GM21381 (cell line): ENCODE results near the gene USP49.
"Not testable (repeated sequence)": the region's sequence is repeated elsewhere in the genome, so short reads cannot be mapped to it uniquely, and the experiment has no call there.

Experiments
- ATAC-seq: cut with Tn5 transposase; IDR thresholded peaks from one replicate; pipeline ENCODE4 v1.9.1; 2021; ENCODE audit warnings: mild to moderate bottlenecking, moderate library complexity; ENCODE audit not compliant: unreplicated experiment

USP49 gene

DNA sequence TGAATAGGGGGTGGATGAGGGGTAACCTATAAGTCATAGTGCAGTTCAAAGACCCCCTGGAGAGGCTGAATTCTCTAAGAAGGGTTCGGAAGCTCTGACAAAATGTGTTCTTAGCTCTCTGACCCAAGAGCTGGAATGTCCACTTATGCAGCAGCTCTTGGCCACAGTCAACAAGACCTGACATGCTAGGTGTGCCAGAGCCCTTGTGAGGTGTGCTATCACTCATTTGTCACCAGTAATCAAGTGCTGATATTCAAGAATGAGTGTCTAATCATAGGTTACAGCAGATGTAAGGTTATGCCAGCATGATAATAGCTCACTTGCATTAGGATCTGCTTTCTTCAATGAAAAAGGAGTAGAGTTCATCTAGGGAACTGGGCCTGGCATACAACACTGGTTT lies 79.6 kb downstream of the USP49 start:
- no peak for ATAC-seq

DNA sequence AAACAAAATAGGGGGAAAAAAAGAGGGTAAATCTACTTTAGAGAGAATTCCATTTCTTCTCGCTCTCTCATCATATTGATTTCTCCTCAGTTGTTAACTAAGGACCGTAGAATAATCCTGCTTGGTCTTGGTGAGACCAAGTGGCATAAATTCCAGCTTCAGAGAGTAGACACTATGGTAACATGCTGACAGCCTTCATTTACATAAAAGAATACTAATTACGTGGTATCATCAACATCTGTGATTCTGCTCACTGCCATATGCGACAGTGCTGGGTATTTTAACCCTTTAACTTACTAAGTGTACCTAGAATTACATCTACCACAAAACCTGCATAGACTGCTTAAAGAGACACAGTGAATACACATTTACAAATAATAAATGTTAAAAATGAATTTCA lies 80.5 kb downstream of the USP49 start:
- ATAC-seq, result no peak

DNA sequence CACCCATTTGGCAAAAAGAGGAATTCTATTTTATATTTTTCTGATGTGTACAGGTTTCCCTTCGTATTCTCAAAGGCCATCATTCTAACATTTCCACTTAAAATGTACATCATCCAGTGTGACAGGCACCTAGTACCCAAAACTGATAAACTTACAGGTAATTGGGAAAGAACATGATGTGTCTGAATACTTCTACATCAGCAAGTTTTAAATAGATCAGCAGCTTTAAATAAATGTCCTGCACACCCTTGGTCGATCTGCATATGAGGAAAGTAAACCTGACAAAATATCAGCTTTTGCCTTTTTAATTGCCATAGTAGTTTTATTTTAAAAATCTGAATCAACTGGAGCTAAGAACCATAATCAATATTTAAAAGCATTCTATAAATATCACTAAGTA lies 81.2 kb downstream of the USP49 start:
- no peak for ATAC-seq

DNA sequence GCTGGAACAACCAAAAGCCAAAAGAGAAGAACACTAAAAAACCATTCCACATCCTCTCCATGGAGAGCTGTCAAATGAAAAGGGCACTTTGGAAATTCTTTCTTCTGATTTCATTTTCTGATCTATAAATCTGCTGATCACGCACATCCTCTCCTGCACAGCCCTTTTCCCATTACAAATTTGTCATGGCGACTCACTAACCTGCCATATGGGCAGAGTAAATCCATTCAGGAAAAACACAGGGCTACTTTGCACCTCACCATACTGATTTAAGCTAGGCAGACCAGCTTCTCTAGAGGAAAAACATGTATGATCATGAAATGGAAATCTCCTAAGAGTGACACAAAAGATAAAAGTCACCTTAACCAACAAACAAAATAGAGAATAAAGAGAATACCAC lies 81.7 kb downstream of the USP49 start:
- ATAC-seq, result no peak

DNA sequence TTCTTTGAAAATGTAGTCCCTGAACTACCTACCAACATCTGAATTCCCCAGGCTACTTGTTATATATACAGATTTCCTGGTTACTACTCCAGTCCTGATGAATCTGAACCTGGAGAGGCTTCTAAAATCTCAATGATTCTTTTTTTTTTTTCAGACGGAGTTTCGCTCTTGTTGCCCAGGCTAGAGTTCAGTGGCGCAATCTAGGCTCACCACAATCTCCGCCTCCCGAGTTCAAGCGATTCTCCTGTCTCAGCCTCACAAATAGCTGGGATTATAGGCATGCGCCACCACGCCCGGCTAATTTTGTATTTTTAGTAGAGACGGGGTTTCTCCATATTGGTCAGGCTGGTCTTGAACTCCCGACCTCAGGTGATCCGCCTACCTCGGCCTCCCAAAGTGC lies 83.2 kb downstream of the USP49 start:
- not testable (repeated sequence) for ATAC-seq

DNA sequence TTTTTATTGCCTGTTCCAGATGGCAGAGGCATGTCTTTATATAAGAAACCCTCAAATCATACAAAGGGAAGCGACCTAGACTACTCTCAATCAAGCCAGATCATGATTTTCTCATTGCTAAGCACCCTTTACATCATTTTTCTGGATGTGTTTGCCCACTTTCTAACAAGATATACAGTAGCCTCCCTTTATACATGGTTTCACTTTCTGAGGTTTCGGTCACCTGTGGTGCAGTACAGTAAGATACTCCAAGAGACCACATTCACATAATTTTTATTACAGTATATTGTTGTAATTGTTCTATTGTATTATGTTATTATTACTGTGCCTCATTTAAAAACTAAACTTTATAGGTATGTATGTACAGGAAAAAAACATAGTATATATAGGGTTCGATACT lies 84.1 kb downstream of the USP49 start:
- ATAC-seq, result no peak

DNA sequence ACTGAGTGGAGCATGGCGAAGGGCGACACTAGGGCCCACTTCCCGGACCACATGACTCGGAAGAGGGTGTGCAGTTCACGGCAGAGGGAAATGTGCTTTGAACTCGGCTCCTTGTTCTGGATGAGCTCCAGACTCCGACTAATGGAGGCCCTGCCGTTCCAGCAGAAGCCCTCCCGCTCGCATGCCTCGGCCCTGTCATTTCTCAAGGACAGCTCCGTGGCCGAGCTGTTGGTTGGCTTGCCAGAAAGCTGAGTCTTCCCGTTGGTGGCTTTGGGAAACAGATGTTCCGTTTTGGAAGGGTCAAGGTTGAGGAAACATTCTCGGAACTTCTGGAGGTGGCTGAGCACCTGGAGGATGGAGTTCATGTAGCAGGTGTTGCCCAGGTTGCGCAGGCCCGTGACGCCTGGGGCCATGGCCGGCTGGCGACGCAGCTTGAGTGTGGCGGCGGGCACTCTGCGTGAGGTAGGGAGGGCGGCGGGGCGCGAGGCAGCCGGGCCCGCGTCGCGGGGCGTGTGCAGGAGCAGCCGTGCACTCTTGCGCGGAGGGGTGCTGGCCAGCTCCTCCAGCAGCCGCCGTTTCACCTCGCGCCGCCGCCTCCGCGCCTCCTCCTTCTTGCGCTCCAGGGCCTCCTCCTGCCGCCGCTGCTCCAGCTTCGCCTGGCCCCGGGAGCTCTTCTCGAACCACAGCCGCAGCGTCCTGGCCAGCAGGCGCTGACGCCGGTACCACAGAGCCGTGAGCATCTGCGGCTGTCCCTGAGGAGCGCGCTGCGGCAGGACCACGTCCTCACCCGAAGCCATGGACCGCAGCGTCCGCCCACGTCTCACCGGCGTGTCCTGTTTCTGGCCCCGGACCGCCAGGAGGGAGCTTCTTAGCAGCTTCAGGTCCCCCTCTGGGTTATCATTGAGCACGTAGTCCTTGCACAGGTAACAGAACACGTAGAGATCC lies 89.1 kb downstream of the USP49 start:
- ATAC-seq, result no peak

DNA sequence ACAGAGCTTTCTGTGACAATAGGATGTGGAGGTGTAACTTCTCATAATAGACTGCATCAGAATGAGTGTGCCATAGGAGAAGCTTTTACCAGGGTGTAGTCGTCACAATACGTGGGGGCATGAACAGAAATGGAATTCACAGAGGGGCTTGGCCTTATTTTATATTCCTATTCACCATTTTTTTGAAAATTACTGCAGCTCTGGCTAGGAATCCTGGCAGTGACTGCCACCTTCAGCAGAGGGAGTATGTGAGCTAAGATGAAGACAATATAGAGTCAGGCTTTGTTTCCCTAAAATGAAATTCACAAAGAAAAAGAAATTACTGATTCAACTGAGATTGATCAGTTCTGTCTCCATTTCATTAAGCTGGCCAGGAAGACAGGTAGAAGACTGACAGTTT lies 93.8 kb downstream of the USP49 start:
- no peak for ATAC-seq

DNA sequence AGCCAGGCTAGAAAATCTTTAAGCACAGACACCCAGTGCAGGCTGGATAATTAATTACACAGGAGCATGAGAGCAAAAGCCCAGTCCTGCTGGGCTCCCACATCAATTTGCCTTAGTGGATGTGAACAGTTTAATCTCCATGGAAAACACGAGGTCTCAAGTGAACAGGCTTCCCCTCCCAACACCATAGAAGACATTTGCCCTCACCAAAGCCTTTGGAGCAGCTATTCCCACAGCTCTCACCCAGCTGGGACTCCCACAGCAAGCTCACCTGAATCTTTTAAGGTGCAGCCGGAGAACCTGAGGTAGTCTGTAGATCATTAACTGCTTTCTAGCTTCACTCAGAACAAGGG lies 95.6 kb downstream of the USP49 start:
- ATAC-seq, result no peak

DNA sequence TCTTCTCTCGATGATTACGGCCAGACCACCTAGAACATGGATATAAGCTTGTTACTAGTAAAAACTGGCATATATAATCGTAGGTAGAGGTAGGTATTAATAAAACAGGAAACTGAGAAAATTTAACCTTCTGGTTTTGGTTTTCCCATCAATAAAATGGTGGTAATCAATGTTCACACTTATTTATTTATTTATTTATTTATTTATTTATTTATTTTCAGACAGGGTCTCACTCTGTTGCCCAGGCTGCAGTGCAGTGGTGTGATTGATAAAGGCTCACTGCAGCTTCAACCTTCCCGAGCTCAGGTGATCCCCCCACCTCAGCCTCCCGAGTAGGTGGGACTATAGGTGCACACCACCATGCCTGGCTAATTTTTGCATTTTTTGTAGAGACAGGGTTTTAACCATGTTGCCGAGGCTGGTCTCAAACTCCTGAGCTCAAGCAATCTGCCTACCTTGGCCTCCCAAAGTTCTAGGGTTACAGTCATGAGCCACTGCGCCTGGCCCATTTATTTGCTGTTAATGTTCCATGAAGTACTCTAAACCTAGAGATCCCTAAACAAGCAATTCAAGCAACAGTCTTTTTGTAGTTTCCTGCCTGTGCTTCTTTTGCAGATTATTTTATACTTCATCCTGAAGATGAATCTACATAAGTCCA lies 96.1 kb downstream of the USP49 start:
- no peak for ATAC-seq

DNA sequence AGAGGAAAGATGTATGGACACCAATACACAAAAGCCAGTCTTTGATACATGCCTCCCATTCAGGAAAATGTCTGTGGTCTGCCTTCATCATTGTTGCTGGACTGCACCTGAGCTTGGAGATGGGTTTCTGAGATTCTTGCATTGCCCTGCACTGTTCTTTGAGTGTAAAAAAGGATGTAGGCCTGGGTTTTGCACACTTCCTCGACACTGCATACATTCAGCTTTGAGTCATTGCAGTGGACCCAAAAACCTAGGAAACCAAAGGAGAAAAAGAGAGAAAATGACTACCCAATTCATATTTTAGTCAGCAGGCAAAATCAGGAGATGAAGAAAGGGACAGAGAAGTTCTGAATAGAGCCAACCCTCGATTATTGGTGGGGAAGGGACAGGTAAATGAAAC lies 98.7 kb downstream of the USP49 start:
- ATAC-seq, result no peak

DNA sequence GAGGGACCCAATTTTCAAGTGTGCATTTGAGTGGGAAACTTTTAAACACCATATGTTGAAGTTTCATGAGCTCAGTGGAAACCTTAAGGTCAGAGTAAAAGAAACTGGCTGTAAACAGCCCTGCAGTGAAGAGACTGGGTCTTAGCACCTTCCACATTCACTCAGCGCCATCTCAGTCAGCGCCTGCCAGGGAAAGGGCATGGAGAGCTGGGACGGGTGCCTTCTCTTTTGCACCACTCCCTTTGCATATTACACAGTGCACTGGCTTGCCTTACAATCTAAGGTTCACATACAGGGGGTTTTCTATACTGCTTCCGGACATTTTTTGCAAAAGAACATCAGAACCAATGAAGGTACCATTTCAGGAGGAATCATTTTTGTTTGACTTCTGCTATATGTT lies 103.2 kb downstream of the USP49 start:
- no peak for ATAC-seq

DNA sequence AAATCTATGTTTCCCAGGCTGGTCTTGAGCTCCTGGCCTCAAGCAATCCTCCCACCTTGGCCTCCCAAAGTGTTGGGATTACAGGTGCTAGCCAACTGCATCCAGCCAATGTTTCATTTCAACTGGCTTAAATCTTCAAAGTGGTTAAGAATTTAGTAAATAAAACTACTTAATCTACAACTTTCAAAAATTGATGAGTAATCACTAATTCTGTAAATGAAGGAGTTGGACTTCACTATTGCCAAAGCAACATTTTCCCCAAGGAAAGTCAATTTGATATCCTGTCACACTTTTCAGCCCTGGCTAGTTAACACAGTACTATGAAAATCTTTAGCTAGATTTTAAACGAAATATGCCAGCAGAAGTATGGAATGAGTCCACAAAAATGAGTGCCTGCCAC lies 103.9 kb downstream of the USP49 start:
- ATAC-seq, result no peak

DNA sequence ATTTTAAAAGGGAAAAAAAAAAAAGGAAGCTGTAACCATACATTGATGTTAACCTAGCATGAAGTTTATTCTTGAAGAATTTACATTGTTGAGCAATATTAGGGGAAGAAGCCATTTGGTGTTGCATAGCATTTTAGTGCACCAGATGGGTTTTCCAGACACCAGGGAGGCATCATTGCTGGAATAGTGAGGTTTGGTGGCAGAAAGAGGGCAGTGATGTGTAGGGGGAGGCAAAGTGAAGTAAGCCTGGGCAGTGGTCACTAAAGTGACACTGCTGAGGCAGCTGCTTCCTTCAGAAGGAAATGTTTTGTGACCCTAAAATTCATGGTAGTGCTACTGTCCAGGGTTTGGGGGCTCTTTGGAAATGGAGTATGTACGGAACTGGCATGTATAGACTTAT lies 105.1 kb downstream of the USP49 start:
- ATAC-seq, result no peak

DNA sequence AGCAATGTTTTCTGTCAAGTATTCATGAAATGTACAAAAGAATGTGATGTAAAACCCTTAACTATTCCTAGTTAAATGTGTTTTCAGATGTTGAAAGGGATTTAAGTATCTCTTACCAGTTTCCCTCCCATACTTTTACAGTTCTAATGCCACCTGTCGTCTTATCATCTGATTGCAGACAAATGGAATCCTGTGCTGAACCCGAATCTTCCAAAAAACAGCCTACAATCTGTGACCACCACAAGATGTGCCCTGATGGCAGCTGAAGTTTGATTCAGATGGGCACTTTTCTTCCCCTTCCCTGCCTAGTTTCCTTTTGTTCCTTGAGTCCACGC lies 105.8 kb downstream of the USP49 start:
- ATAC-seq, result no peak

DNA sequence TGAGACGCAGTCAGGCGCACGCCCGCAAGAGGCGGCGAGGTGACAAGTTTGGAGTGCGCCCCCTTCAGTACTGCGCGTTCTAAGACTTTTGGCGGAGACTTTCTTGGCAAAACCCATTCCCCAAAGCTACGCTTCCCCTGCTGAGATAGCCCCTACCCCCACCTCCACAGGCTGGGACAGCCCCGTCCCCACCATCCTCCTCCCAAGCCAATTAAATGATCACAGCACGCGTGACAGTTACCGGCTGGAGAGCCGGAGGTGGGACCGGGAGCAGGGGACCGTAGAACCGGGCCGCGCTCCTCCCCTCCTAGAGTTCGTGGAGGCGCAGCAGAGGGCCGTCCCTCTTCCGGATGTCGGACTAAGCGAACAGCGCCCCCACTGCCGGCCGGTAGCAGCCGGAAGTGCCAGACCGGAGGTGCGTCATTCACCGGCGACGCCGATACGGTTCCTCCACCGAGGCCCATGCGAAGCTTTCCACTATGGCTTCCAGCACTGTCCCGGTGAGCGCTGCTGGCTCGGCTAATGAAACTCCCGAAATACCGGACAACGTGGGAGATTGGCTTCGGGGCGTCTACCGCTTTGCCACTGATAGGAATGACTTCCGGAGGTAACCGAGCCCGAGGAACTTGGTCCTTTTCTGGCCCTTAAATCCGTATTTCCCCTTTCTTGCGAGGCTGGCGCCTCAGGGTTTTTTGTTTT lies 107.8 kb downstream of the USP49 start, which contains the start of gene TOMM6:
Gene TOMM6 (plus strand): TSS at position 476 of the 699 bp plus-strand sequence. CDS start 4 bp downstream, at position 480.
- ATAC-seq, result peak; percentile 83

DNA sequence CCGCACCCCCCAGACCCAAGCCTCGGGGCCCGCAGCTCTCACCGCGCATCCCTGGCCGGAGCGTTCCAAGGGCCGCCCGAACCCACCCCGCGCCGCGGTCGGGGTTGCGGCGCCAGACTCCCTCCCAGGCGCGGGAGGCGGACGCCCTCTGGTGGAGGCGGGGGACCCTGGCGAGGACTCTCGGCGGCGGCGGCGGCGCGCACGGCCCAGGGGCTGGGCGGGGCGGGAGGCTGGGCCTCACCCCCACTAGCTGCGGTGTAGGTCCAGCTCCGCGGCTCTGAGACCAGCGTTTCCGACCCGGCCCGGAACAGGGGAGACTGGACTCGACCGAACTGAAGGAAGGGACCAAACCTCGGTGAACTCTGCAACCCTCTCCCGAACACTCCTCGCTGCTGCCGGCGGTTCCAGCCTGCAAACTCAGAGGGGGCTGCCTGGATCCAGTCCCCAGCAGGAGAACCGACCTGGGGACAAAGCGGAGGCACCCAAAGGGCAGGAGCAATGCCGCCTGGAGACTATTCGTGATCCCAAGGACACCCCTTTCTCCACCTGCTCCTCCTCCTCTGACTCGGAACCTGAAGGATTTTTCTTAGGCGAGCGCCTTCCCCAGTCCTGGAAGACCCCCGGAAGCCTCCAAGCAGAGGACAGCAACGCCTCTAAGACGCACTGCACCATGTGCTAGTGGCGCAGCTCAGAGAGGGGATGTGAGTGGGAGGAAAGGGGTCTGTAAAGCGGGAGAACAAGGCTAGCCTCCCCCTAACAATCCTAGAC lies 108.5 kb downstream of the USP49 start:
- ATAC-seq, result peak; percentile 57

DNA sequence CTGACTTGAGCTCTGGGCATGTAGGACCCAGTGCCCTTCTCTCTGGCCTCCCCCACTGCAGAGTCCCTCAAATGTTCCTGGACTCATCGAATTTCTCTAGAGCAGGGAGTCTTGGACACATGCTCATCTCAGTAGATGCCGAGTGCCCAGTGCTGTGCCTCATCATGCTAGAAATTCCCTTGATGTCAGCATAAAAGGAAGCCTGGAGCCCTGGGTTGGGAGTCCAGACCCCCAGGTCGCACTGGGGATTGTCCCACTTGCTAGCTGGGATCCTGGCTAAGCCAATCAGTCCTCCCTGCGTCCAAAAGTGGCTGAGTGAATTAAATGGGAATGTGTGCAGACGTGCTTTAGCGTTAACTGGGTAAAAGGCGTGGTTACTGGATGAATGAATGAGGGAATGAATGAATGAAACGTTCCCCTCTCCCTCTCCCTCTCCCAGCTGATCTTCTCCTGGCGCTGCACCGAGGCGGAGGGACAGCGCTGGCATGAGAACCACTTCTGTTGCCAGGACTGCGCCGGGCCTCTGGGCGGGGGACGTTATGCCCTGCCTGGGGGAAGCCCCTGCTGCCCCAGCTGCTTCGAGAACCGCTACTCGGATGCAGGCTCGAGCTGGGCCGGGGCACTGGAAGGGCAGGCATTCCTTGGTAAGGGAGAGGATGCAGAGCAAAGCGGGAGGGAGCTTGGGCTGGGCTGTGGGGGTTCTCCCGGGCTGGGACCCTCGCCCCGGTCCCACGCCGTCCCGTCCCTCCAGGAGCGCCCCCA lies 109.3 kb downstream of the USP49 start:
- no peak for ATAC-seq

DNA sequence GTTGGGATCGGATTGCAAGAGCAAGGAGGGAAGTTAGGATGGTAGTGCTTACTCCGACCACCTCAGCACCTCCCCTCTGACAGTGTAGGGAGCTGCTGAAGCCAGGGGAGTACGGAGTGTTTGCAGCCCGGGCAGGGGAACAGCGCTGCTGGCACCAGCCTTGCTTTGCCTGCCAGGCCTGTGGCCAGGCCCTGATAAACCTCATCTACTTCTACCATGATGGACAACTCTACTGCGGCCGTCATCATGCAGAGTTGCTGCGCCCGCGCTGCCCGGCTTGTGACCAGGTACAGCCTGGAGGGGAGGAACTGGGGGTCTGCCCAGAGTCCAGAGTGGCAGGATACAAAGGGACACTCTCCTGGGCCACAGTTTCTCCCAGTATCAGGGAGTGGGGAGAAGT lies 109.9 kb downstream of the USP49 start:
- ATAC-seq, result no peak

DNA sequence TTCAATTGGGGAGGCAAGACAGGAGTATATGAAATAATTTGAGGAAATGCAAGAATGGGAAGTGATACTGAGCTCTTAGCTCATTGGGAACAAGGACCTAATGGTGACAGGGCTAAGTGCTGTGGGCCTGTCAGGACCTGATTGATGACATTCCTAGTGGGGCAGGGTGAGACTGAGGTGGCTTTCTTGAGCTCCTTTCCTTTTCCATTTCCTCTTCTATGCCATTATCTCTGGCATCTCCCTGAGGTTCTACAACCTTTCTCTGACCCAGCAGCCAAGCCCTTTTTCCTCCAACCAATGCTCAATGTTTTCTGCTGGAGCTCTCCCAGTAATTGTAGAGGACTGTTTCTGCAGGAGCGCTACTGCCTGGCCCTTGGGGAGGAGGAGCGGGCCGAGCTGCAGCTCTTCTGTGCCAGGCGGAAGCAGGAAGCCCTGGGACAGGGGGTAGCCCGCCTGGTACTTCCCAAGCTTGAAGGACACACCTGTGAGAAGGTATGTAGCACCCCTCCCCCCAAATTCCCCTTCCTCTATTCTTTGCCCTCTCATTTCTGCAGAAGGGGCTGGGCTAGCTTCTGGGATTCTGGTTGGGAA lies 110.5 kb downstream of the USP49 start:
- no peak for ATAC-seq
